GM18907 (cell line): ENCODE results near the gene PRDM1.
A peak's percentile ranks its signal among the peaks of the same experiment; 100 is the strongest.
"Not testable (repeated sequence)": the region's sequence is repeated elsewhere in the genome, so short reads cannot be mapped to it uniquely, and the experiment has no call there.

Experiments
- ATAC-seq: cut with Tn5 transposase; IDR thresholded peaks from one replicate; pipeline ENCODE4 v1.9.1; 2021; ENCODE audit warnings: mild to moderate bottlenecking, moderate library complexity; ENCODE audit not compliant: unreplicated experiment

PRDM1 gene

DNA sequence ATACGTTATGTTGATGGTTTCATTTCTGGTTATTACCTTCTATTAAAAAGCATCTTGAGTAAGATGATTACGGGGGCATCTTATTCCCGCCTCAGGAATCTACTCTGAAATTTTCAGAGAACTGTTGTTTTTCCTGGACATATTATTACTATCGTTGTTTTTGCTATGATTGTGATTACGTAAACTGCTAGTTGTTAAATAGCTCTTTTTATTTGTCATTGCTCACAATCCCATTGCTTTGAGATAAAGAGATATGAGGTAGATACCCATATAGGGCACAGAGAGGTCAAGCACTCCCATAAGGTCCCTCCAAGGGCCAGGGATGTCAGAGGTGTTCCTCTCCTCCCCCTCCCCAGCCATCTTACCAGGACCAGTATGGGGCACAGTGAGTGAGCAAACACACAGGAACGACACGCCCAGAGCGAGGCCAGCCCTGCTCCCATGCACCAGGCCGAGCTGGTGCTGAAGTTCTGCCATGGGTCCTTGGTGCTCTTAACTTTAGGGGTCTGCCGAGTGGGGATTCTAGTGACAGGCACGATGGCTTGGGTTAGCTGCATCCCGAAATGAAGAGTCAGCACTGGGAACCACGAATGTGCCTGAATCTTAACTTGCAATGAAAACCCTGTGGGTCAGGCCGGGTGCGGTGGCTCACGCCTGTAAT is 49.9 kb downstream of the PRDM1 start:
- no peak for ATAC-seq

DNA sequence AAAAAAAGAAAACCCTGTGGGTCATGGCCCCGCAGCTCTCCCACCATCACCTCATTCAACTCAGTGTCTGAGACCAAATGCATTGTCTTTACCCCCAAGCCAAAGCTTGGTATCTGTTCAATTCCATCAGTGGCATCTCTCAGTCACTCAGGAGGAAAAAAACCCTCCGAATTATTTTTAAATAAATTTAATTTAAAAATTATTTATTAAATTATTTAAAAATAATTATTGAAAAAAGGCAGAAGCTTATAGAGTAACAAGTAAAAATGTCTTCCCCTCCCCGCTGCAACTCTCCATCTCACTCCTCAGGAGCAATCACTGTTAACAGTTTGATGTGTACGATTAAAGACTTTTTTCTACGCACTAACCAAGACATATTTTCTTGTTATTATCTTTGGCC is 50.7 kb downstream of the PRDM1 start:
- no peak for ATAC-seq

DNA sequence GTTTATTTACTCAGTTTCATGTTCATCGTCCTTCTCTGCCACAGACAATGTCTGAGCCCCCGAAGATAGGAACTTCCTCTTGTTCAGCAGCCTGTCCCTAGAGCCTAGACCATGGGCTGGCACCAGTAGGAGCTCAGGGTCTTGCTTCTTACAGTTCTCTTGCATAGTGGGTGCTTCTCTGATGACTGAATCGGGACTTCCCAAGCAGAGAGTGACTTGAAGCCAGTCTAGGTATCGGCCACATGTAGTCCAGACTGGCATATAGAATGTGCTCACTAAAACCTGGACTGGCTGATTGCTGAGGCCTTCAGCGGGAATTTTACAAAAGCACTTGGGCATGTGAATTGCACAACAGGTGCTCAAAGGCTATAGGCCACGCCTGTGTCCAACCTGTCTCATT is 52.0 kb downstream of the PRDM1 start:
- ATAC-seq = no peak

DNA sequence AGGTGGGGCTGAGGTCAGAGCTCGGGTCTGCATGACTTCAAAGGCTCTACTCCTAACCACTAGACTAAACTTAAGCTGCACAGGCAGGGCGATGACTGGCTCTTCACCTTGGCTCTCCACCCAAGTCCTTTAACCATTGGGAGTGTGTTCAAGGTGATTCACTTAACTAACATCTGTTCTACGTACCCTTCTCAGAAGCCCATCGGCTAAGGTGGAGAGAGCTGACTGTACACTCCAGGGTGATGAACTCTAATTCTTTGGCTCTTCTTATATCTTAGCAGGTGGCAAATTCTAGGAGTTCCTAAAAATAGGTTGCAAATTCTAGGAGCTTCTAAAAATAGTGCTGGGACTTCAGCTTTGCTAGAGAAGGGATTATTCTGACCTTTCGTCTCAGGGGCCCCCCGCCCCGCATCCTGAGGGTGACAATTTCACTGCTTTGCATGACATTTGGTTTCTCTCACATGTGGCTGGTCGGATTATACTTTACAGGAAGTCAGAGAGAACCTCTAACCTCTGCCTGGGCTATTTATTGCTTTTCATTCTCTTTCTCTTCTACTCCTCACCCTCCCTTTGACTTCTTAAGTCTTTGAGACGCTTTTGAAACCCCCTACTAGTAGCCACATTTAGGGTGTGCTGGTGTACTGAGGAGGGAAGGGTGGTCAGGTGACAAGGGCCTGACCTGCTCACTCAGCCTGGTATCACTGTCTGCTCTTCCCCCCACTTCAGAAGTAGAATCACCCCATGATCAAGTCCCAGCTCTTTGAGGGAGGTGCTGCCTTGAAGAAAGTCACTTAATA is 55.5 kb downstream of the PRDM1 start:
- peak; percentile 86 for ATAC-seq

DNA sequence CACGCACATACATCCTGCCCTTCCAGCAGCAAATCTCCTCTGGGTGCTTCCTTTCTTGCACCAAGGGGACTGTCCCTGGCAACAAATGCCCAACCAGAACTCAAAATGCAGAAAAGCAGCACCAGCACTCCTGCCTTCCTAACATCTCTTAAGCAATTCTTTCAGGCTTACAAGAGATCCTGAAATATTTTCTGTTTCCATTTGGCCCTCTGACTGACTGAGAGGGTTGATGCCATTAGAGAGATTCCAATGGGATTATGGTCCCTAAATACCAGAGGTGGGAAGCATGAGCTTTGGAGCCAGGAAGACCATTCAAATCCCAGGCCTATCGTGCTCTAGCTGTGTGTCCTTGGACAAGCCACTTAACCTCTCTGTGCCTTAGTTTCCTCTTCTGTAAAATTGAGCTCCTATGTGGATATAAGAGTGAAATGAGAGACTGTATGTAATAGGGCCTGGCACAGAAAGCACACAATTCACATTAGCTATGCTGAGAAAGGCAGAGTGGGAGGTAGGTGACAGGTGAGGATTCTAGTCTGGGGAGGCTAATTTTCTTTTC is 56.8 kb downstream of the PRDM1 start:
- ATAC-seq = no peak

DNA sequence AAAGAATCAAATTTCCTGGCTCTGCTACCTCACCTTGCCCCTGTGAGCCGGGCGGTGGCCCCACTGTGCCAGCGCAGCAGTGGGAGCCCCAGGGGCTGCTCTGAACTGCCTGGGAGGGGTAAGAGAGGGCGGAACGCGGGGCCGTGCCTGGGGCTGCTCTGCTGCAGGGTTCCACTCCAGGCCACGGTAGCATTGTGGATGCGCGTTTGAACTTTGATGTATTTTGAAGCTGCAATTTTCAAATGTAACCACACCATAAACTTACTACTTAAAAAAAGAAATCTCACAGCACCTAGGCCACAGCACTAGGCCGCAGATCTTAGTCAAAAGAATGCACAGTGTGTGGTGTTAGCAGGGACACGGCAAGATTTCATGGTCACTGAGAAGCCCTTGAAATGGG is 57.5 kb downstream of the PRDM1 start:
- no peak for ATAC-seq

DNA sequence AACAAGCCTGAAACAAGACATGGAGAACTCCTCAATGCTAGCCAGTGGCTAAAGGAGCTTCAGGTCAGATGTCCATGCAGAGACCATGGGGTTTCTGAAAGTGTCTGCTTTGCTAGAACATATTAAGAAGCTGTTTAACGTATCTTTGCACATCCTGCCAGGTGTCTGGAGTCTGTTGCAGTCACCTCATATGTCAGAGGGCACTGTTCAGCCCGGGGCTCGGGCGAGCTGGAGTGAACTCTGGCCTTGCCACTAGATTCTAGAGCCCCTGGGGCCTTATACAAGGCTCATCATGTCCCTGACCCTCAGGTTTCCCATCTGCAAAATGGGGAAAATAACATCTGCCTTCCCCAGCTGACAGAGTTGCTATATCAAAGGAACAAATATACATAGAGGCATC is 59.0 kb downstream of the PRDM1 start:
- ATAC-seq = no peak

DNA sequence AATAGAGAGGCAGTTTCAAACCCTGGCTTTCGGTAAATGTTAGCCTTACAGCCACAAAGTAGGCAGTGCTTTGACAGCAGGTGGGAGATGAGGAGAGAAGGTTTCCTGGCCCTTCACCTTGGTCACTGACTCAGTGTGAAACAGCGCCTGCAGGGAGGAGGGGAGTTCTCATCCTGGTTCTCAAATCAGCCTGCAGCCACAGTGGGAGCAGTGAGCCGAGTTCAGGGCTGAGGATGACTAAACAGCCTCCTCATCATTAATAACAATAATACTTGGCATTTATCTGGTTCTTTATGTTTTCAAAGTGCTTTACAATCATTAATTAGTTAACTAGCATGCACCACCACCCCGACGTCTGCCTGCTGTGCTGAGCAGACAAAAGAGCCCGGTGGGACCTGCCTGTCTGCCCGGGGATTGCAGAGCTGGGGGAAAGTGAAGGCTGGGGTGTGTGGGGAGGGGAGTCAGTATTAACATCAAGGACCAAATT is 59.6 kb downstream of the PRDM1 start:
- ATAC-seq = peak; percentile 36

DNA sequence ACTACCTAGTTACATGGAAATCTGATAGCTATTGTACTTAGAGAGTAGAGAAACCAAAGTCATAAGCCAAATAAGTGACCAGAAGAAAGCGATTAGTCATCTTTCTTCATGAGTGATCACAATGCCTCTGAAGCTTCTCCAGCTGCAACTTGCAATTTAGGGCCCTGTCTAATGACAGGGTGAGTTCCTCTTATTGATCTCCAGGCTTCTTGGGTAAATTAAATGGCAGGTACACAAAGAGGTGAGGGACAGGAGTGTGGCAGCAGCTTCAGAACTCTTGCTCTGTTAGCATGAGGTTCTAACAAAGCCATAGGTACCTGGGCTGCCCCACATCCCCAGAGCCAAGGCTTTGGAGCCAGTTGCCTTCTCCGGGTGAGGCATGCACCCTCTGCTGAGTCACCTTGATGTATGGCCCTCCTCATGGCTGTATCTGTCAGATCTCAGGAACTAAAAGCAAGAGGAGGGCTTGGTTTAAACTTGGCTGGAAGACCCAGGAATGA is 60.8 kb downstream of the PRDM1 start:
- no peak for ATAC-seq

DNA sequence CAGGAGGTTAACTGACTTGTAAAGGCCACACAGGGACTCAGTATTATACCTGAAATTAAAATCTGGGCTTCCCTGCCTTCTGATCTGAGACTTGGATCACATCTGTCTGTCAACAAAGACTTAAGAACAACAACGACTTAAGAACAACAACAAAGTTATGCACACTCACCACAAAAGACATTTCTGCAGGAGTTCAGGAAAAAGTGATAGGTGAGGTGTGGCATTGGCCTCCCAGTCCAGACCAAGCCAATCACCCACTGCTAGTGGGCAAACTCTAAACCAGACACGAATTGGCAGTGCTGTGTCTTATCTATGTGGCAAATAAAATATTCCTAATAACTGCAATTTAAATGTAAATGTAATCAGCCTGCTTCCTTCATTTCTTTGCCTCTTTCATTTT is 61.3 kb downstream of the PRDM1 start:
- no peak for ATAC-seq

DNA sequence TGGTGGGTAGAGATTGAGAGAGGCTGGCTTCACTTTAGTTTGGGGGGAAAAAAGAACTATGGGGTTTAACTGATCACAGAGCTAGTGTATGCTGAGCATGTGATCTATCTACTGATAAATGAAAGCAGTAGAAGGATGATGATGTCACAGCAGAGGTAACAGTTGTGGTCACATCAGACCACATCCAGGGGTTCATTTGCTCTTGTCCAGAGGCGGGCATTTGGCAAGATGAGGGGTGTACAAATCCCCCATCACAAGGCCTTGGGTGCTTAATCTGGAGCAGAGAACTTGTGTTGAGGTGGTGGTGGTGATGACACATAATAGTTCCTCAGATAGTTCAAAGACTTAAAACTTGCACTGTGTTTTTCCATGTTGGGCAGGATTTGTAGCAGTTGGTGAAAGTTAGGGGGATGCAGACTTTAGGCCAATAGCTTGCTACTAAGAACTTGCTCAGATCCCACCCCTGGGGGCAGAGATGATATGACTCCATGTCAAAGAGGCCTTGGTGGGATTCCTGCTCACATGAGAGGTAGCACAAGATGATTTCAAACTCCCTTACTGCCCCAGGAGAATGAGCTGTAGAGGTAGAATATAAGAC is 63.4 kb downstream of the PRDM1 start:
- no peak for ATAC-seq

DNA sequence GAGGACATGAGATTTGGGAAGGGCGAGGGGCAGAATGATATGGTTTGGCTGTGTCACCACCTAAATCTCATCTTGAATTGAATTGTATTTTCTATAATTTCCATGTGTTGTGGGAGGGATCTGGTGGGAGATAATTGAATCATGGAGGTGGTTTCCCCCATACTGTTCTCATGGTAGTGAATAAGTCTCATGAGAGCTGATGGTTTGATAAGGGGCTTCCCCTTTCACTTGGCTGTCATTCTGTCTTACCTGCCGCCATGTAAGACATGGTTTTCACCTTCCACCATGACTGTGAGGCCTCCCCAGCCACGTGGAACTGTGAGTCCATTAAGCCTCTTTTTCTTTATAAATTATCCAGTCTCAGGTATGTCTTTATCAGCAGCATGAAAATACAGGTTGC is 66.3 kb downstream of the PRDM1 start:
- not testable (repeated sequence) for ATAC-seq

DNA sequence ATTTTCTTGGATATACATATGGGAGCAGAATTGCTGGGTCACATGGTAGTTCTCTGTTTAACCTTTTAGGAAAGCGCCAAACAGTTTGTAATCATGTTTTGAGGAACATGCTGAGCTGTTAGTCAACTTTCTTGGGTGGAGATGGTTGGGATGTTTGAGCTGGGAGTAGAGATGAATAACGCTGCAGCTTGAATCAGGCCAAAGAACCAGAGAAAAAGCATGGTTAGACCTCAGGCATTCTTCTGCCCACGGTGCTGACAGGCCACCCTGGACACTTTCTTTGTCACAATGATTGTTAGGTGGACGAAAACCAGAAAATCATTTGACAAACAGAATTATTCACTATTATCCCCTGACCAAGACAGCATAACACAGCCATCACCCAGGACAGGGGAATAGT is 66.8 kb downstream of the PRDM1 start:
- no peak for ATAC-seq

DNA sequence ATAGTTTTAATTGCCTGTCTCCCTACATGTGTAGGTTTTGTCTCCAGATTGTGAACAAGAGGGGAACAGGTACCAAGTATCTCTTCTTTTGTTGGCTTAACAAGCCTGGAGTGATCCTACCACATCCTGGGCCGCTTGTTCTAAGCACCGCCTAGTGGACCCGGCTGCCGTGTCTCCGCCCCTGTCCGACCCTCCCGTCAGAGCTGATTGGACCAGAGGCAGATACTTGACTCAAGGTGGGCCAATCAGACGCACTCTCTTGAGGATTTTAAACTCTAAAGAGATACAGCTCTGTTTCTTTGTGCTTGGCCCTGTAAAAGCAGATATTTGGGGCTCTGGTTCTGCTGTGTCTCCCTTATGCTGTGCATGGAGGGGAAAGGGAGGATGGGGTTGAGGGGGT is 68.2 kb downstream of the PRDM1 start:
- ATAC-seq = no peak

DNA sequence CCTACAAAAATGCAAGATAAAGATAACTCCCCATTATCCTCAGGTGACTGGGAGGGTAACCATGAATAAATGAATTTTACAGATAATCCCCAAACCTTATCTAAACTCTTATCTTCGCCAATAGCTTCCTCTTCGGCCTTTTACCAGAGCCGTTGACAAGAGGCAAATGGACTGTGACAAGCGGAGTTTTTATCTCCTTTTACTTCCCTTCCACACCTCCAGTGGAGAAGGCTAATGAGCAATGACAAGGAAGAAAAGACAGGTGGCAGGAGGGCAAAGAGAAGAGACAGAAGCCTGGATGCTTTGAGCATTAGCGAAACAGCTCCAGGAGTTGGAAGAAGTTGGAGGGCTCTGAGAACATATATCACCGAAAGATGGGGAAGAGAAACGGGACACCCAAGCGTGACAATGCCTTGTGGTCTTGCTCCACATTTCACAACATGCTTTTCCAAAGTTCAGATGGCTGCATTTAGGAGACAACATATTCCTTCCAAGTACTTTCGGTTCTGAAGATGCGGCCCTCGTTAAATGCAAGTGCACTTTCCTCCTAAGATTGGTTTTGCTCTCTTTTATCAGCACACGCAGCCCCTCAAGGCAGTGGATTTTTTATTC is 69.2 kb downstream of the PRDM1 start:
- no peak for ATAC-seq

DNA sequence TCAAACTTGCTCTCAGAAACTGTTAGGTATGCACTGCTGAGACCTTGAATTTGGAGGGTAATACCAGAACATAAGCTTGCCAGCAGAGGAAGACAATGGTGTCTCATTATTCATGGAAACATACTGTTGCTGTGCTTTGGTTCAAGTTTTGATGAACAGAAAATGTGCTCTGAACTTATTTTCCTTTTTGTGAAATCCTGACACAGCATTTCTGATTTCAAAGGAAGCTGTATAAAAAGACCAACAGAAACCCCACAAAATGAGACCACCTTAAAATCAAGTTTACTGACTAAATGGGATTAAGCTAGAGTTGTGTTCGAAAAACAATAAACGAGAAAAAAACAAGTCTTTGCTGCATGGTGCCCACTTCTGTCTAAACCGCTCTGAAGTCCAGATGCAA is 70.3 kb downstream of the PRDM1 start:
- no peak for ATAC-seq

DNA sequence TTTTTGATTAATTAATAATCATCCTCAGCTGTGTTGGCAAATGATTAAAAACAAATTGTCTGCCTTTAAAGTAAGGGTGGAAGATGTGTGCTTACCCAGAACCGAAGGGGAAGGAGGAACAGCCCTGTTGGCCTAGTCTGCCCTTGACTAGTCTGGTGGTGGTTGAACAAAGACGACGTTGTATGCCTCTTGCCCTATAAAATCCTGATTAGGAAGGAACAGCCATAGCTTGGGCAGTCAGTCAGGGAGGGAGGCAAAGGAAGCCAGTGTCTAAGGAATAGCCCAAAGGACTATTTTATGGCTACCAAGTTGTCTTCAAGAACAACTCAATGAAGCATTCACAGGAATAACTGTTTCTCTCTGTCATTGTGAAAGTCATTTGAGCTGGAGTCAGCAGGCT is 70.7 kb downstream of the PRDM1 start:
- ATAC-seq = no peak

DNA sequence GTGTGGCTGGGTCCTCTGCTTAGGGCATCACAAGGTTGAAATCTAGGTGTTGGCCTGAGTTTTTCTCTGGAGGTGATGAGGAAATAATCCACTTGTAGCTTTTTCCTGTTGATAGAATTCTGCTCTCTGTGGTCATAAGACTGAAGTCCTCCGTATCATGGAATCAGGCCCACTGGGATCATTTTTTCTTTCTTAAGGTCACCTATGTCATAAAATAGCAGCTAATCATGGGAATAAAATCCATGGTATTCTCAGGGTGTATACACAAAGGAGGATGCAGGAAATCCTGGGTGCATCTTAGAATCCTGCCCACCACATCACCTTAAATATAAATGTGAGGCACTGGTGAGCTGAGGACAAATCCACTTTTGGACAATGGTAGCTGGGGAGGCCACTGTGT is 72.7 kb downstream of the PRDM1 start:
- no peak for ATAC-seq
